K562 (cell line): Measurements from ENCODE around the gene SNX19. TPM values are rescaled to one million over a fixed set of nuclear protein-coding genes. Genes with fewer than 3 reads are reported as not detected.

Source experiments
- ATF1 ChIP-seq, 2 experiments: fragments of 450-650 bp in 1 of 2; IDR thresholded peaks; 2 replicates each; pipeline ENCODE4 v1.6.1; 2016; ENCODE audit warnings: missing compliant biosample characterization in 1 of 2, missing genetic modification characterization in 1 of 2
- CBFA2T2 ChIP-seq: fragments of 450-650 bp; conservative IDR thresholded peaks from 2 replicates; pipeline ENCODE4 v1.6.1; 2017; ENCODE audit warnings: mild to moderate bottlenecking
- ESRRA ChIP-seq: fragments of 450-650 bp; IDR thresholded peaks from 2 replicates; pipeline ENCODE4 v1.6.1; 2014; ENCODE audit warnings: low read depth, mild to moderate bottlenecking, moderate library complexity, borderline replicate concordance
- MIER1 ChIP-seq: fragments of 450-650 bp; IDR thresholded peaks from 2 replicates; pipeline ENCODE4 v1.6.1; 2016; ENCODE audit warnings: antibody characterized with exemption, mild to moderate bottlenecking, low read depth
- MTA3 ChIP-seq: fragments of 450-650 bp; formaldehyde crosslinking; IDR thresholded peaks from 2 replicates; pipeline ENCODE4 v1.6.1; 2017; ENCODE audit warnings: mild to moderate bottlenecking, borderline replicate concordance
- NR2F6 ChIP-seq: fragments of 450-650 bp; formaldehyde crosslinking; IDR thresholded peaks from 2 replicates; pipeline ENCODE4 v1.4.0; 2020; ENCODE audit warnings: mild to moderate bottlenecking
- ZNF695 ChIP-seq: fragments of 450-650 bp; formaldehyde crosslinking; IDR thresholded peaks from 2 replicates; pipeline ENCODE4 v1.4.0; 2020; ENCODE audit warnings: mild to moderate bottlenecking, moderate library complexity
- ZNF76 ChIP-seq: fragments of 250-450 bp; sonication (Bioruptor Pico); IDR thresholded peaks from 2 replicates; pipeline ENCODE4 v1.4.0; 2020; ENCODE audit warnings: mild to moderate bottlenecking, moderate library complexity, borderline replicate concordance
- ZNF766 ChIP-seq: fragments of 200-800 bp; sonication (Bioruptor generic); conservative IDR thresholded peaks from 2 replicates; pipeline ENCODE4 v1.6.1; 2016; ENCODE audit warnings: missing genetic modification characterization, missing compliant biosample characterization
- ZNF785 ChIP-seq: fragments of 250-450 bp; sonication (Bioruptor Pico); IDR thresholded peaks from 2 replicates; pipeline ENCODE4 v1.4.0; 2020; ENCODE audit warnings: mild to moderate bottlenecking
- polyA plus RNA-seq, 8 experiments: library from polyadenylated mRNA; depleted of rRNA in 4 of 8; stranded (reverse) in 5 of 8; unstranded in 3 of 8; fragments of >200 nt; fragmentation: Nextera tagmentation in 2 of 8; fragmentation: Illumina TruSeq in 1 of 8; extraction: Ambion mirVana in 2 of 8; extraction: Trizol in 1 of 8; gene quantifications; 2 replicates each; pipeline versions ENCODE4 v1.2.1 to v1.2.3, GENCODE V29; 2011 to 2014; ENCODE audit warnings: inconsistent platforms in 1 of 8, missing spikeins in 1 of 8
- total RNA-seq, 7 experiments: library from RNA; depleted of rRNA in 6 of 7; stranded (reverse); fragments of >200 nt in 6 of 7; fragmentation: Illumina TruSeq in 2 of 7; extraction: Trizol in 2 of 7; gene quantifications; 2 replicates each; pipeline versions ENCODE4 v1.2.1 to v1.2.3, GENCODE V29; 2011 to 2021; ENCODE audit warnings: low replicate concordance in 1 of 7
- TF ChIP-seq, protein P1 (sequence below): fragments of 450-650 bp; formaldehyde crosslinking; IDR thresholded peaks from 2 replicates; pipeline ENCODE4 v1.4.0; 2020; ENCODE audit warnings: mild to moderate bottlenecking, moderate library complexity
- TF ChIP-seq, protein P2 (sequence below): fragments of 450-650 bp; formaldehyde crosslinking; IDR thresholded peaks from 2 replicates; pipeline ENCODE4 v1.4.0; 2020; ENCODE audit warnings: mild to moderate bottlenecking, mixed read lengths
- TF ChIP-seq, protein P3 (sequence below): sonication (generic); formaldehyde crosslinking; IDR thresholded peaks from 2 replicates; pipeline ENCODE4 v1.8.1; 2022; ENCODE audit warnings: missing genetic modification reagents
- TF ChIP-seq, protein P4 (sequence below), 2 experiments: fragments of 450-650 bp; formaldehyde crosslinking in 1 of 2; IDR thresholded peaks; 2 replicates each; pipeline versions ENCODE4 v1.4.0 to v1.6.1; 2014 to 2020; ENCODE audit warnings: mild to moderate bottlenecking in 2 of 2, borderline replicate concordance in 1 of 2, low read depth in 1 of 2

The SNX19 gene
- total and polyA plus RNA-seq, 9 of the 15 experiments (the other 6 are each of a cell fraction or from before 2014, with no cell fraction given), result 2.2 to 31.3 (median 19.6) TPM

DNA sequence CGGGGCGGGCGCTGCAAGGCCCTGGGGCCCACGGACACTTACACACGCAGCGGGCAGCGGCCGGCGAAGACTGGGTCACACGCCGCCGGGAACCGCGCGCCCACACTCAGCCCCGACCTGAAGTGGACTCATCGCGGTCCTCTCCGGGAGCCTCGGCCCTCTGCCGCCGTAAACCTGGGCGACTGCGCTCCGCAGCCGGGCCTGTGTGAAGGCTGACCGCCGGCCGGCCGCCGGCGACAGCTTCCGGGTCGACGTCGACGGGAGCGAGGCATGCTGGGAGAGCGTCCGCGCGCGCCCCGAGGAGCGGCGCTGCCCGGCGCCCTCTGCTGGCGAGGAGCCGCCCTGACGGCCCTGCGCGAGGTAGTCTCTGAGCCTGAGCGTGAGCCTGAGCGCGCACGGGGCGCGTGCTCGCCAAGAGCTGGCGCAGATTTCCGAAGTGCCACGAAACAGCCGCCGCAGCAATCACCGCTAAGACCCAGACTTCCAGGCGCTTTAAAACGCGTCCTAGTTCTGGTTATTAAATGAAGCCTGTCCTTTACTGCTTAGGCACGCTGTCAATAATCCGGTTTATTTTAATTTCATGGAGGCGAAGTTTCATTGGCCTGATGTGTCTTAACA, at the start of gene SNX19 (continued):
- TF ChIP-seq, protein P1, sequence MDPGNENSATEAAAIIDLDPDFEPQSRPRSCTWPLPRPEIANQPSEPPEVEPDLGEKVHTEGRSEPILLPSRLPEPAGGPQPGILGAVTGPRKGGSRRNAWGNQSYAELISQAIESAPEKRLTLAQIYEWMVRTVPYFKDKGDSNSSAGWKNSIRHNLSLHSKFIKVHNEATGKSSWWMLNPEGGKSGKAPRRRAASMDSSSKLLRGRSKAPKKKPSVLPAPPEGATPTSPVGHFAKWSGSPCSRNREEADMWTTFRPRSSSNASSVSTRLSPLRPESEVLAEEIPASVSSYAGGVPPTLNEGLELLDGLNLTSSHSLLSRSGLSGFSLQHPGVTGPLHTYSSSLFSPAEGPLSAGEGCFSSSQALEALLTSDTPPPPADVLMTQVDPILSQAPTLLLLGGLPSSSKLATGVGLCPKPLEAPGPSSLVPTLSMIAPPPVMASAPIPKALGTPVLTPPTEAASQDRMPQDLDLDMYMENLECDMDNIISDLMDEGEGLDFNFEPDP, result no peak
- TF ChIP-seq ZNF76 (peak; percentile 39; the same call in 1 of the 2 replicates), MIER1 (no peak), CBFA2T2 (no peak), MTA3 (peak; percentile 77; the same call in 1 of the 2 replicates), ZNF785 (CRISPR knock-in tag) (no peak), ESRRA (0 out of 2 replicates have a peak, but pooled peaks have one; percentile 63), NR2F6 (no peak), ATF1 (CRISPR knock-in tag; IDR thresholded peaks at IDR 0.05) (no peak), ATF1 (tag; IDR thresholded peaks at IDR 0.05) (peak; percentile 91), ZNF695 (no peak), ZNF766 (CRISPR knock-in tag) (peak; percentile 88)
- TF ChIP-seq, protein P2, sequence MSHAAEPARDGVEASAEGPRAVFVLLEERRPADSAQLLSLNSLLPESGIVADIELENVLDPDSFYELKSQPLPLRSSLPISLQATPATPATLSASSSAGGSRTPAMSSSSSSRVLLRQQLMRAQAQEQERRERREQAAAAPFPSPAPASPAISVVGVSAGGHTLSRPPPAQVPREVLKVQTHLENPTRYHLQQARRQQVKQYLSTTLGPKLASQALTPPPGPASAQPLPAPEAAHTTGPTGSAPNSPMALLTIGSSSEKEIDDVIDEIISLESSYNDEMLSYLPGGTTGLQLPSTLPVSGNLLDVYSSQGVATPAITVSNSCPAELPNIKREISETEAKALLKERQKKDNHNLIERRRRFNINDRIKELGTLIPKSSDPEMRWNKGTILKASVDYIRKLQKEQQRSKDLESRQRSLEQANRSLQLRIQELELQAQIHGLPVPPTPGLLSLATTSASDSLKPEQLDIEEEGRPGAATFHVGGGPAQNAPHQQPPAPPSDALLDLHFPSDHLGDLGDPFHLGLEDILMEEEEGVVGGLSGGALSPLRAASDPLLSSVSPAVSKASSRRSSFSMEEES, result no peak
- TF ChIP-seq, protein P3, sequence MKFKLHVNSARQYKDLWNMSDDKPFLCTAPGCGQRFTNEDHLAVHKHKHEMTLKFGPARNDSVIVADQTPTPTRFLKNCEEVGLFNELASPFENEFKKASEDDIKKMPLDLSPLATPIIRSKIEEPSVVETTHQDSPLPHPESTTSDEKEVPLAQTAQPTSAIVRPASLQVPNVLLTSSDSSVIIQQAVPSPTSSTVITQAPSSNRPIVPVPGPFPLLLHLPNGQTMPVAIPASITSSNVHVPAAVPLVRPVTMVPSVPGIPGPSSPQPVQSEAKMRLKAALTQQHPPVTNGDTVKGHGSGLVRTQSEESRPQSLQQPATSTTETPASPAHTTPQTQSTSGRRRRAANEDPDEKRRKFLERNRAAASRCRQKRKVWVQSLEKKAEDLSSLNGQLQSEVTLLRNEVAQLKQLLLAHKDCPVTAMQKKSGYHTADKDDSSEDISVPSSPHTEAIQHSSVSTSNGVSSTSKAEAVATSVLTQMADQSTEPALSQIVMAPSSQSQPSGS, result peak; percentile 68
- TF ChIP-seq, protein P4, sequence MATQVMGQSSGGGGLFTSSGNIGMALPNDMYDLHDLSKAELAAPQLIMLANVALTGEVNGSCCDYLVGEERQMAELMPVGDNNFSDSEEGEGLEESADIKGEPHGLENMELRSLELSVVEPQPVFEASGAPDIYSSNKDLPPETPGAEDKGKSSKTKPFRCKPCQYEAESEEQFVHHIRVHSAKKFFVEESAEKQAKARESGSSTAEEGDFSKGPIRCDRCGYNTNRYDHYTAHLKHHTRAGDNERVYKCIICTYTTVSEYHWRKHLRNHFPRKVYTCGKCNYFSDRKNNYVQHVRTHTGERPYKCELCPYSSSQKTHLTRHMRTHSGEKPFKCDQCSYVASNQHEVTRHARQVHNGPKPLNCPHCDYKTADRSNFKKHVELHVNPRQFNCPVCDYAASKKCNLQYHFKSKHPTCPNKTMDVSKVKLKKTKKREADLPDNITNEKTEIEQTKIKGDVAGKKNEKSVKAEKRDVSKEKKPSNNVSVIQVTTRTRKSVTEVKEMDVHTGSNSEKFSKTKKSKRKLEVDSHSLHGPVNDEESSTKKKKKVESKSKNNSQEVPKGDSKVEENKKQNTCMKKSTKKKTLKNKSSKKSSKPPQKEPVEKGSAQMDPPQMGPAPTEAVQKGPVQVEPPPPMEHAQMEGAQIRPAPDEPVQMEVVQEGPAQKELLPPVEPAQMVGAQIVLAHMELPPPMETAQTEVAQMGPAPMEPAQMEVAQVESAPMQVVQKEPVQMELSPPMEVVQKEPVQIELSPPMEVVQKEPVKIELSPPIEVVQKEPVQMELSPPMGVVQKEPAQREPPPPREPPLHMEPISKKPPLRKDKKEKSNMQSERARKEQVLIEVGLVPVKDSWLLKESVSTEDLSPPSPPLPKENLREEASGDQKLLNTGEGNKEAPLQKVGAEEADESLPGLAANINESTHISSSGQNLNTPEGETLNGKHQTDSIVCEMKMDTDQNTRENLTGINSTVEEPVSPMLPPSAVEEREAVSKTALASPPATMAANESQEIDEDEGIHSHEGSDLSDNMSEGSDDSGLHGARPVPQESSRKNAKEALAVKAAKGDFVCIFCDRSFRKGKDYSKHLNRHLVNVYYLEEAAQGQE (IDR thresholded peaks at IDR 0.05; ENCODE audit: borderline replicate concordance), result no peak
- TF ChIP-seq, protein P4 (CRISPR knock-in tag; IDR thresholded peaks at IDR 0.05; ENCODE audit: low read depth), result peak; percentile 71; the same call in 1 of the 2 replicates
